Gastroesophageal sphincter (tissue), 4 donors: Measurements from ENCODE around the gene SVIP. TPM values are rescaled to one million over a fixed set of nuclear protein-coding genes. Genes with fewer than 3 reads are reported as not detected.

Experiments
- ATAC-seq: fragments of 150-250 bp; one replicate; pipeline ENCODE4 v1.9.1; 2016; ENCODE audit warnings: mild to moderate bottlenecking, moderate library complexity
- H3K27ac ChIP-seq, 4 donors: fragments of 200-600 bp; sonication (generic) in 3 of 4; 1 replicate in 3 of 4; 2 replicates in 1 of 4; pipeline ENCODE4 v1.5.1; 2016 to 2019
- H3K27me3 ChIP-seq: fragments of 200-600 bp; sonication (generic); one replicate; pipeline ENCODE4 v1.5.1; 2019
- H3K36me3 ChIP-seq, 2 donors: fragments of 200-600 bp; sonication (generic); one replicate each; pipeline ENCODE4 v1.5.1; 2019; ENCODE audit warnings: control low read depth in 1 of 2
- H3K4me1 ChIP-seq, 3 donors: fragments of 200-600 bp; sonication (generic); 1 replicate in 2 of 3; 2 replicates in 1 of 3; pipeline ENCODE4 v1.5.1; 2016 to 2019; ENCODE audit warnings: control low read depth in 2 of 3
- H3K4me3 ChIP-seq, 2 donors: fragments of 200-600 bp; sonication (generic); one replicate each; pipeline ENCODE4 v1.5.1; 2019; ENCODE audit warnings: mild to moderate bottlenecking in 1 of 2, moderate library complexity in 1 of 2
- H3K9me3 ChIP-seq, 3 donors: fragments of 200-600 bp; sonication (generic); one replicate each; pipeline ENCODE4 v1.5.1; 2017 to 2019; ENCODE audit warnings: control low read depth in 2 of 3
- EP300 ChIP-seq: sonication (generic); formaldehyde crosslinking; IDR thresholded peaks from one replicate; pipeline ENCODE4 v1.6.1; 2017; ENCODE audit warnings: antibody characterized with exemption, mild to moderate bottlenecking
- POLR2A ChIP-seq, 2 donors: fragments of 450-650 bp; IDR thresholded peaks; one replicate each; pipeline ENCODE4 v1.6.1; 2017; ENCODE audit warnings: antibody characterized with exemption in 2 of 2, mild to moderate bottlenecking in 2 of 2, moderate library complexity in 1 of 2
- POLR2AphosphoS5 ChIP-seq: sonication (generic); formaldehyde crosslinking; IDR thresholded peaks from one replicate; pipeline ENCODE4 v1.6.1; 2017; ENCODE audit warnings: antibody characterized with exemption
- WGBS, 2 donors: methylation state at CpG; one replicate each; pipeline ENCODE4 v1.1.5; 2018; ENCODE audit warnings: low coverage in 1 of 2; 5-methylcytosine and 5-hydroxymethylcytosine counted together
- total RNA-seq, 4 donors: library from RNA; depleted of rRNA; stranded (reverse); fragments of >200 nt; gene quantifications; one replicate each; pipeline ENCODE4 v1.1.0, GENCODE V29; 2016
- TF ChIP-seq, protein P1 (sequence below), 4 experiments: fragments of 200-600 bp in 2 of 4; fragments of 450-650 bp in 2 of 4; sonication (generic) in 1 of 4; IDR thresholded peaks; one replicate each; pipeline ENCODE4 v1.5.1; 2017 to 2019; ENCODE audit warnings: antibody characterized with exemption in 4 of 4, mild to moderate bottlenecking in 2 of 4, moderate library complexity in 2 of 4

The SVIP gene
- total RNA-seq, 4 donors from 2014 or later: 11.3 to 29.1 (median 16.4) TPM

DNA sequence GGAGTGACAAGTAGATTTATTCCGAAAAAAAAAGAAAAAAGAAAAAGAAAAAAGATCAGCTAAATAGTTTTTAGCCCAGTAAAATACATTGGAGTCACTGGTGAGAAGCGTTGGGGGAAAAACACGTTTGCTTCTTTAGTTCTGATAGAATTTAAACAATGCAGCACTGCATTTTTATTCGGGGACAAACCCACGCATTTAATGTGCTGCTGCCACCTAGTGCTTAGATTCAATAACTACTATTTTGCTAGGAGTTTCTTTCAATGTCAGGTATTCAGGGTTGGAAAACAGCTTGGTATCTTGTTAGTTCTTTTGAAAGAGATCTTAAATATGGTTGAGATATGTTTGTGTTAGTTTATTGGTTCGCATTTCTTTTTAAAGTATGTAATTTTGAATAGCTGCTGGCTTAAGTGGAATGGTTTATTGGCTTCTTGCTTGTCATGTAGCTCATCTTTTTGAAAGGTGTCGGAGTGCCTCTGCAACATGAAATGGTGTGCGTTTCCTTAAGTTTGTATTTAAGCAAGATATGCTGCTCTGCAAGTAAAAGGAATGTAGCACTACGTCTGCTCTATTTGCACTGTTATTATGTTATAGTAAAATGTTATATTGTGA lies 41.9 kb downstream of the SVIP start:
- Histone ChIP-seq H3K4me3 (no peak overlapping the region), H3K9me3 (no peaks in the 10 kb centered on the region), H3K36me3 (no peaks in the 10 kb centered on the region), H3K27ac (no peak overlapping the region), H3K27me3 (no peaks in the 10 kb centered on the region), H3K4me1 (no peaks in the 10 kb centered on the region)
- 8 to 20% methylated on average over 7 to 9 of the region's 9 CpGs for WGBS, 2 donors
- no peak for ATAC-seq
- no peak for TF ChIP-seq POLR2A (IDR thresholded peaks at IDR 0.05)
- TF ChIP-seq, protein P1, sequence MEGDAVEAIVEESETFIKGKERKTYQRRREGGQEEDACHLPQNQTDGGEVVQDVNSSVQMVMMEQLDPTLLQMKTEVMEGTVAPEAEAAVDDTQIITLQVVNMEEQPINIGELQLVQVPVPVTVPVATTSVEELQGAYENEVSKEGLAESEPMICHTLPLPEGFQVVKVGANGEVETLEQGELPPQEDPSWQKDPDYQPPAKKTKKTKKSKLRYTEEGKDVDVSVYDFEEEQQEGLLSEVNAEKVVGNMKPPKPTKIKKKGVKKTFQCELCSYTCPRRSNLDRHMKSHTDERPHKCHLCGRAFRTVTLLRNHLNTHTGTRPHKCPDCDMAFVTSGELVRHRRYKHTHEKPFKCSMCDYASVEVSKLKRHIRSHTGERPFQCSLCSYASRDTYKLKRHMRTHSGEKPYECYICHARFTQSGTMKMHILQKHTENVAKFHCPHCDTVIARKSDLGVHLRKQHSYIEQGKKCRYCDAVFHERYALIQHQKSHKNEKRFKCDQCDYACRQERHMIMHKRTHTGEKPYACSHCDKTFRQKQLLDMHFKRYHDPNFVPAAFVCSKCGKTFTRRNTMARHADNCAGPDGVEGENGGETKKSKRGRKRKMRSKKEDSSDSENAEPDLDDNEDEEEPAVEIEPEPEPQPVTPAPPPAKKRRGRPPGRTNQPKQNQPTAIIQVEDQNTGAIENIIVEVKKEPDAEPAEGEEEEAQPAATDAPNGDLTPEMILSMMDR (IDR thresholded peaks at IDR 0.05): peak; percentile 37 to 73 (median 47)

DNA sequence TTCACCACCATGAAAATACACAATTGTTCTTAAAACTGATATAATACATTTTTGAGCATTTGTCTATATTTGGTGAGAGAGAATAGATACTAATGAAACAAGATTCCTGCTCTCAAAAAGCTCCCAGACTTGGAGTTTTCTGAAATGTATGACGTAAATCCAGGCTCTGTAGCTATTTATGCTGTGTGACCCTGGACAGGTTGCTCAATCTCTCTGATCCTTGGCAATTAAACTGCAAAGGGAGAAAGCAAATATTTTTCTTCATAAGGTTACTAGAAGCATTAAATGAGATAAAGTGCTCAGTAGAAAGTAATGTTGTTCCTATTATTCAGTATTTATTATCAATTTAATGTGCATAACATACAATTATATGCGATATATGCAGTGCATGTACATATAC lies 42.5 kb downstream of the SVIP start:
- WGBS, 2 donors: 73 to 85% methylated on average over 2 of the region's 2 CpGs
- TF ChIP-seq, protein P1 (IDR thresholded peaks at IDR 0.05): no peak
- TF ChIP-seq POLR2AphosphoS5 (no peak), EP300 (no peak), POLR2A (IDR thresholded peaks at IDR 0.05) (no peak)
- no peak for ATAC-seq

DNA sequence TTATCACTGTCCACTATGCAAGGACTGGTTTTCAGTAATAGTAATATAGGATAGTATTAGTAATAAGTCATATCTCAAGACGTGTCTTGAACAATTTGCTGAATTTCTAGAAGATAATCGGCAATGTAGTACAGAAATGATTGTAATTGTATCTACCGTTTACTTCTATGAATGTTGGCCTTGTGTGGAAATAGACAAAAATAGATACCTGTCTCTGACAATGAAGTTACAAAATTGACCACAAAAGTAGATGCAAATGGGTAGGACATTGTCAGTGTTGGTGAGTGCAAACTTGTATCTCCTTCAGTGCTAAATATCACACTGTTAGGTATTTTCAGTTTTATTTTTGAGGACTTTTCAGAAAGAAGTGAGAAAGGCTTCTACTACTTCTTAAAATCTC lies 43.1 kb downstream of the SVIP start:
- Histone ChIP-seq H3K9me3 (no peaks in the 10 kb centered on the region), H3K27me3 (no peaks in the 10 kb centered on the region), H3K4me3 (no peak overlapping the region), H3K36me3 (no peaks in the 10 kb centered on the region), H3K27ac (no peak overlapping the region), H3K4me1 (no peaks in the 10 kb centered on the region)
- TF ChIP-seq EP300 (no peak), POLR2A (IDR thresholded peaks at IDR 0.05) (no peak), POLR2AphosphoS5 (no peak)
- TF ChIP-seq, protein P1 (IDR thresholded peaks at IDR 0.05): no peak
- WGBS, 2 donors: 83 to 89% methylated on average over 3 of the region's 3 CpGs
- no peak for ATAC-seq

More for the DNA sequence above, 42.5 kb downstream of the SVIP start:
- Histone ChIP-seq H3K27me3 (no peaks in the 10 kb centered on the region), H3K36me3 (no peaks in the 10 kb centered on the region), H3K27ac (no peak overlapping the region), H3K4me3 (no peak overlapping the region), H3K9me3 (no peaks in the 10 kb centered on the region), H3K4me1 (no peaks in the 10 kb centered on the region)

DNA sequence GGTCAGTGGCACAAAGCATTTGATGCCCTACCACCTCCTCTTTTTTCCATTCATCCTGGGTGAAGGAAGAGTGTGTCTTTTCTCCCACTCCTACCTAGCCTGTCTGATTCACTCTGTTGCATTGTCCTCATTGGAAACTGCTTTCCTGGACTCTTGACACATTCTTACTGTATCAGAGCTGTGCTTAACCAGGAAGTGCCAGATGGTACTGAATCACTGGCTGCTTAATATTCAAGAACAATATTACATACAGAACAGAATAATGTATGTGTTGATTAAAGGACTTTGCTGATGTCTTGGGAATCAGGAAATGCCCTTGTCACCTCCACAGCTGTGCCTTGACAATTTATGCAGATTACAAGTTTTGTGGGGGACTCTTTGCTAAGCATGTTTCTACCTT lies 44.4 kb downstream of the SVIP start:
- Histone ChIP-seq H3K27me3 (no peaks in the 10 kb centered on the region), H3K4me3 (no peak overlapping the region), H3K9me3 (no peaks in the 10 kb centered on the region), H3K27ac (no peak overlapping the region), H3K4me1 (no peaks in the 10 kb centered on the region), H3K36me3 (no peaks in the 10 kb centered on the region)
- ATAC-seq: no peak
- TF ChIP-seq EP300 (no peak), POLR2AphosphoS5 (no peak), POLR2A (IDR thresholded peaks at IDR 0.05) (no peak)
- TF ChIP-seq, protein P1 (IDR thresholded peaks at IDR 0.05): no peak

DNA sequence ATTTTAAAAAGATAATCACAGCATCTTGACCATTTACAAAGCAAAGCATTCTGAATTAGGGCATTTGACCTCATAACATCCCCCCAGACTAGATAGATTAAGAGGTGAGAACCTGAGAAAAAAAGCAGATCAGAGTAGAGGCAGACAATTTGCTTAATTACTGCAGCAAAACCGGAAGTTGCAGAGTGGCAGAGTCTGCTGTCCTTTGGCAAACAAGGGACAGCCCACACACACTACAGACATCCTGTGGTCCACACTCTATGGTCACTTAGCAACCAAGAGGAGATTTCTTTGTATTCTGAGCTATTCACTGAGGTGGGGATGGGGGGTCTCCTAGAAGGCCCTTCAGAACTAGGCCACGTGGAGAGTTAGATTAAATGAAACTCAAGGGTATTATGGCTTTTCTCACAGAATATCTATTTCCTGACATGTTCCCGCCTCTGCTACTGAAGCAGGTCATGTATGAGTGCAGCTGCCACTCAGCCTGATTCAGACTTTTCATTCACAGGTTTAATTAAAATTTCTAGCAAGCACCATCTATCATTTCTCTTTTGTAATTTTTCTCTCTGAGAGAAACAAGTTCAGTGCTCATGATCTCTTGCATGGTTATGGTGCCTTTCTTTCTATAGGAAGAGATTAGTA lies 48.5 kb downstream of the SVIP start:
- Histone ChIP-seq H3K36me3 (no peaks in the 10 kb centered on the region), H3K27ac (no peak overlapping the region), H3K9me3 (no peaks in the 10 kb centered on the region), H3K27me3 (no peaks in the 10 kb centered on the region), H3K4me3 (no peak overlapping the region), H3K4me1 (no peaks in the 10 kb centered on the region)
- TF ChIP-seq POLR2A (IDR thresholded peaks at IDR 0.05): no peak
- TF ChIP-seq, protein P1 (IDR thresholded peaks at IDR 0.05): no peak
- TF ChIP-seq POLR2AphosphoS5: no peak
- no peak for TF ChIP-seq EP300
- ATAC-seq: no peak
- WGBS, 2 donors: 43 to 100% methylated on average over 1 to 3 of the region's 3 CpGs
